NT2/D1 (cell line): Measurements from ENCODE around the gene ARHGEF6.

Experiments used
- DNase-seq: peaks from one replicate; pipeline ENCODE4 v3.0.0-alpha.2; 2011; ENCODE audit warnings: low read depth, low spot score
- H3K27me3 ChIP-seq: 2 replicates; pipeline ENCODE4 v1.6.0; 2011; ENCODE audit warnings: mild to moderate bottlenecking; ENCODE audit not compliant: insufficient read length, insufficient read depth
- H3K36me3 ChIP-seq: 2 replicates; pipeline ENCODE4 v1.6.1; 2011; ENCODE audit warnings: mild to moderate bottlenecking, low read length, mixed read lengths; ENCODE audit not compliant: insufficient read depth, insufficient read length
- H3K4me1 ChIP-seq: 2 replicates; pipeline ENCODE4 v1.5.1; 2011; ENCODE audit not compliant: insufficient read depth, insufficient read length
- H3K4me3 ChIP-seq: 2 replicates; pipeline ENCODE4 v1.5.1; 2011; ENCODE audit warnings: low read depth; ENCODE audit not compliant: insufficient read length
- H3K9ac ChIP-seq: 2 replicates; pipeline ENCODE4 v1.6.0; 2011; ENCODE audit warnings: low read depth; ENCODE audit not compliant: insufficient read length
- H3K9me3 ChIP-seq: 2 replicates; pipeline ENCODE4 v1.5.1; 2011; ENCODE audit warnings: mild to moderate bottlenecking, low read length; ENCODE audit not compliant: insufficient read depth
- SUZ12 ChIP-seq: IDR thresholded peaks from 2 replicates; pipeline ENCODE4 v1.6.1; 2011; ENCODE audit not compliant: insufficient read length, insufficient read depth; ENCODE audit errors: extremely low read depth
- YY1 ChIP-seq: IDR thresholded peaks from 2 replicates; pipeline ENCODE4 v1.6.1; 2011; ENCODE audit not compliant: insufficient read length, insufficient read depth
- ZNF274 ChIP-seq: IDR thresholded peaks from 2 replicates; pipeline ENCODE4 v1.6.1; 2011; ENCODE audit warnings: mild to moderate bottlenecking, low read depth, low read length

ARHGEF6 gene

DNA sequence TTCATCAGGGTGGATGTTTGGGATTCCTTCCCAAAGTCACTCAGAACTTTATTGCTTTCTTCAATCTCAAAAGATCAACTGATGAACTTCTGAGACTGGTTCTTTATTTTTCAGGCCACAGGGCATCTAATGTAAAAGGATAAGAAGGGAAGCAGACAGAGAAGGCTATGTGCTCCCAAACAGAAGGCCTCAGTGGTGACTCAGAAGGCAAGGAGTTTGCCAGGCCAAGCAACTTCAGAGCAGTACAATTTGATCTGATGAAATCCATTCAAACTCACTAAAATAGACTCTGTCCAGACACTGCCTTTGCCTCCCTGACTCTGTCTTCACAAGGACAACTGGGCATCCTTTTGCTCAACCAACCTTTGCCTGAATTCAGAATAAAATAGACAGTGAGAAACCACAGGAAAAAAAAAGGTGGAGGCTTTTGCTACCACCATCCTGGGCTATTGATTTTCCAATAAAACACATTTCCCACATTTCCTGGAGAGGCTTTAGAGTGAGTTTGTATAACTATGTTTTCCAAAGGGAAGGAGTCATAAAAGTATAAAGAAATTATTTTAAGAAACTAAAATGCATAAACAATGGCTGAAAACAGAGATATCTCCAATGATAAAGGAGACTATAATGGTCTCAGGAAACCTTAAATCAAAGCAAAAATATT, 55.2 kb downstream of the ARHGEF6 start:
- Histone ChIP-seq H3K4me3 (no peak overlapping the region), H3K4me1 (no peaks in the 10 kb centered on the region), H3K27me3 (no peaks in the 10 kb centered on the region), H3K36me3 (no peaks in the 10 kb centered on the region), H3K9me3 (no peaks in the 10 kb centered on the region), H3K9ac (no peak overlapping the region)
- TF ChIP-seq SUZ12 (no peak), ZNF274 (no peak), YY1 (no peak)
- DNase-seq = no peak

DNA sequence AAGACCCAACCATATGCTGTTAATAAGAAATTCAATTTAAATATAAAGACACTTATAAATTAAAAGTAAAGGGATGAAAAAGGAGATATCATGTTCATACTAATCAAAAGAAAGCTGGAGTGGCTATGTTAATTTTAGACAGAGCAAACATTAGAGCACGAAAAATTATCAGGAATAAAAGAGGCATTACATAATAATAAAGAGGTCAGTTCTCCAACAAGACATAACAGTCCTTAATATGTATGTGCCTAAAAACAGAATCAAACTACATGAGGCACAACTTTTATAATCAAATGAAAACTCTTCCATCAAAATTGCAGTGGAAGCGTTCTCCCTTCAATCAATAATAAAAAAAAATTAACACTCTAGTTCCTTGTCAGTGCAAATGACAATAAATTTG, 62.6 kb downstream of the ARHGEF6 start:
- Histone ChIP-seq H3K4me3 (no peak overlapping the region), H3K27me3 (no peaks in the 10 kb centered on the region), H3K9me3 (no peaks in the 10 kb centered on the region), H3K4me1 (no peaks in the 10 kb centered on the region), H3K9ac (no peak overlapping the region), H3K36me3 (no peaks in the 10 kb centered on the region)
- no peak for DNase-seq
- TF ChIP-seq SUZ12 = no peak
- no peak for TF ChIP-seq ZNF274
- TF ChIP-seq YY1 = no peak

DNA sequence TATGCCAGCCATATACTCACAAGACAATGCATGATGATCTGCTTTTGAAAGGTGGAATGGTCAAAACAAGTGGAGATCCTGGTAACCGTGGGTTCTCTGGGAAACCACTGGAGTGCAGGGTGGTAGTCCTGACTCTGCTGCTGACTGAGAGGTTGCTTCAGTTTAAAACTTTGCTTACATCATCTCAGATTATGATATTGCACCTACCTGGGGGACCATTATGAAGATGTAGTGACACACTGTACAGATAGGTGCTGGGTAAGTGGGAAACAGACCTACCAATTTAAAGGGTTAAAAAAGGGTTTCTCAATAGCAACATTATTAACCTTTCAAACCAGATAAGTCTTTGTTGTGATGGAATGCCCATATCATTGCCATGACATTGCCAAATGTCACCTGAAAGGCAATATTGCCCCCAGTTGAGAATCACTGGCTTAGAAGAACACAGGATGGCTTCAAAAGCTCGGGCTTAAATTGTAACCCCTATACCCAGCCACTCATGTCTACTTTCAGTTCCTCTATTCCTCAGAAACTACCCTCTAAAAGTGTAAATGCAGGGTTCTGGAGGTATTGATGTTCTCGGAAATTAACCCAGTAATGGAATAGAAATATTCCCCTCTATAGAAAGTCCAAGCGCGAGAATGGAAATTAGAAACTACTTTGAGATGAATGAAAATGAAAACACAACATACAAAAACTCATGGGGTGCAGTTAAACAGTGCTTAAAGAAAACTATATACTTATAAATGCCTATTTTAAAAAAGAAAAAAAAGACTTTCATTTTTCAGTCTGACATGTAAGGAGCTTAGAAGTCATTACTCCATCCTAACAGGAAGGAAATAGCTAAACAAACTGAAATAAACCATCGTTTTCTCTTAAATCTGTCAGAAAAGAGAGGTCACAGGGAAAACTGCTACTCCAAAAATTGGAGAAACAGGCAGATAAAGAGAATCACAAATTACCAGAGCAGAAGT, 65.8 kb downstream of the ARHGEF6 start:
- TF ChIP-seq ZNF274 = no peak
- TF ChIP-seq SUZ12 = no peak
- TF ChIP-seq YY1 = no peak
- no peaks in the 10 kb centered on the region for H3K27me3 ChIP-seq
- no peak overlapping the region for H3K4me3 ChIP-seq
- H3K9me3 ChIP-seq = no peaks in the 10 kb centered on the region
- no peak overlapping the region for H3K9ac ChIP-seq
- no peaks in the 10 kb centered on the region for H3K4me1 ChIP-seq
- no peak for DNase-seq
- H3K36me3 ChIP-seq = no peaks in the 10 kb centered on the region

DNA sequence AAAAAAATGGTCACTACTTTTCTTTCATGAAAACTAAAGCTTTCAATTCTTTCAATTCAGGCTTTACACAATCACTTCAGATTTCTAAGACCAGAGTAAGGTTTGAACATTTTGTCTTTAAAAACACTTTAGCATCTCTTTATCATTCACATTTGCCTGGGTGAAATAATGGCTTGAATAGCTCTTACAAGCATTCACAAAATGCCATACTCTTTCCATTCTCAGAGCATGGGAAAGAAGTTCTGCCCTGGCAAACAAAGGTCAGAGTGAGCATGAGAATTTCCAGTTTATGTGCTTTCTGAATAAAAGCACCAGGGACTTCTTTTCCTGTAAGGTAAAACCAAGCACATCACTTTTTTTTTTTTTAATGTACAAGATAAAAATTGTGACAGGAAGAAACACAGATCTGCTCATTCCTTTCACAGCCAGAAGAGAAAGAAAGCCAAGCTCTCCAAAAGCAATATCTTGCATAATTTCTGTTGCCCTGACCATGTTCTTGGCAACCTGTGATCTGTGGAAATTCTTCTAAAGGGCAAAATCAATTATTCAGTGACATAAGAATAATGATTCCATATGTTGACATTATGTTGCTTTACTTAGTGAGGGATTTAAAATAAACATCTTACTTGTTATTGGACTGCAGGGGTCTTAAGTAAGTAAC, 68.0 kb downstream of the ARHGEF6 start:
- Histone ChIP-seq H3K4me3 (no peak overlapping the region), H3K9ac (no peak overlapping the region), H3K36me3 (no peaks in the 10 kb centered on the region), H3K9me3 (no peaks in the 10 kb centered on the region), H3K27me3 (no peaks in the 10 kb centered on the region), H3K4me1 (no peaks in the 10 kb centered on the region)
- TF ChIP-seq YY1 = no peak
- TF ChIP-seq SUZ12 = no peak
- TF ChIP-seq ZNF274 = no peak
- no peak for DNase-seq

DNA sequence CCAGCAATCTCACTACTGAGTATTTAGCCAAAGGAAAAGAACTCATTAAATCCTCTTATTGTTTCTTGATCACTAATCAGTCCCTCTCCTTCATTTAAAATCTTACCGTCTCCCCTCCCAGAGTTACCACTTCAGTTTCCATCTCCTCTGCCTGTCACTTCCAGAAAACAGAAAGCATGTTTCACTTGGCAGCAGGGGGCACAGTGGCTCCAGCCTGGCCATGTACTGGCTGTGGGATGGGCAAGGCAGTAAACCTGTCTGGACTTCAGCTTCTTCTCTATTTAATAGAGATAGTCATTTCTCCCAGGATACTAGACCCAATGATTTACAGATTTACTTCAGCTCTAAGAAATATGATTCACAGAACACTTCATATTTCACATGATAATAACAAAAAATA, 69.6 kb downstream of the ARHGEF6 start:
- no peak for DNase-seq
- H3K4me3 ChIP-seq = no peak overlapping the region
- H3K9me3 ChIP-seq = no peaks in the 10 kb centered on the region
- H3K27me3 ChIP-seq = no peaks in the 10 kb centered on the region
- TF ChIP-seq YY1 (no peak), ZNF274 (no peak), SUZ12 (no peak)
- H3K36me3 ChIP-seq = no peaks in the 10 kb centered on the region
- H3K4me1 ChIP-seq = no peaks in the 10 kb centered on the region
- H3K9ac ChIP-seq = no peak overlapping the region

DNA sequence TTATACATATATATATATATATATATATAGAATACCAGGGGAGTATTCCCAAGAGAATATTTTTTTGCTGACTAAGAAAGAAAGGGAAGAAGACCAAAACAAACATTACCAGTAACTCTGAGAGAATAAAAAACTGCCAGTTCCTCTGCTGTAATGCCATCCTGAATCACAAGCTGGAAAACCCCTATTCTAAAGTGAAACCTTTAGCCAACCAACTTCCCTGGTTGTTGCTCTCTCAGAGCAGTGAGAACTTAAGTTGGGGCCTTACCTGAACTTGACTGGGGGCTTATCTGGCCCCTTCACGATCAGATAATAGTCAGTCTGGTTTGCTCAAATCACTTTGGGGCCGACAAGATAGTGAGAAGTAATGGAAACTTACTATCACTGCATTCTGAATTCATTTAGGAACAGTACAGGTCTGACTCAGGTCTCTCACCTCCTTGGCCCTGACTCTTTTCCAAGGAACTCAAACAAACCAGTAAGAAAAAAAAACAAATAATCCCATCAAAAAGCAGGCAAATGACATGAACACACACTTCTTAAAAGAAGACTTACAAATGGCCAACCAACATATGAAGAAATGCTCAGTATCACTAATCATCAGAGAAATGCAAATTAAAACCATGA, 70.3 kb downstream of the ARHGEF6 start:
- Histone ChIP-seq H3K4me1 (no peaks in the 10 kb centered on the region), H3K4me3 (no peak overlapping the region), H3K9me3 (no peaks in the 10 kb centered on the region), H3K36me3 (no peaks in the 10 kb centered on the region), H3K27me3 (no peaks in the 10 kb centered on the region), H3K9ac (no peak overlapping the region)
- TF ChIP-seq ZNF274 = no peak
- no peak for TF ChIP-seq YY1
- DNase-seq = no peak
